ENCODE data around the gene SCARB1.

GRCh38 chr12:124733086-124733485 lies 130.6 kb downstream of the SCARB1 start:
- TF ChIP-seq CTCF (IDR thresholded peaks at IDR 0.05; ENCODE audit: low read length) (no peak), EZH2 (IDR thresholded peaks at IDR 0.05; ENCODE audit: borderline replicate concordance, low read length) (no peak)
